Activated naive CD4-positive, alpha-beta T cell treated with anti-CD3 and anti-CD28 coated beads for 36 hours (primary cell): ENCODE measurements around the gene NDUFS8. TPM values are rescaled to one million over a fixed set of nuclear protein-coding genes. Genes with fewer than 3 reads are reported as not detected.

ENCODE experiments used
- CTCF ChIA-PET: fragments of 350-600 bp; sonication (Branson Sonifier 250); formaldehyde crosslinking; loops from one replicate; lab custom pipeline; 2021; ENCODE audit warnings: antibody characterized with exemption; lab: Charles Lee
- DNase-seq: peaks from one replicate; pipeline ENCODE4 v3.0.0-alpha.2; 2020
- H3K27ac Mint-ChIP-seq: one replicate; pipeline ENCODE4 v1.8.0; 2021; ENCODE audit warnings: mild to moderate bottlenecking, mixed read lengths
- H3K27me3 Mint-ChIP-seq: one replicate; pipeline ENCODE4 v1.8.0; 2021; ENCODE audit warnings: low read depth, mixed read lengths
- H3K36me3 Mint-ChIP-seq: one replicate; pipeline ENCODE4 v1.8.0; 2021; ENCODE audit warnings: low read depth, mixed read lengths
- H3K4me1 Mint-ChIP-seq: one replicate; pipeline ENCODE4 v1.8.0; 2021; ENCODE audit warnings: low read depth, mixed read lengths
- H3K4me3 Mint-ChIP-seq: one replicate; pipeline ENCODE4 v1.8.0; 2021; ENCODE audit warnings: mild to moderate bottlenecking, moderate library complexity, mixed read lengths
- H3K9me3 Mint-ChIP-seq: one replicate; pipeline ENCODE4 v1.8.0; 2021; ENCODE audit warnings: mixed read lengths
- intact Hi-C: fragments of 100-400 bp; cut with micrococcal nuclease; formaldehyde crosslinking; loops from one replicate; pipeline ENCODE4 v1.15.1; 2023
- total RNA-seq, 2 experiments: library from RNA; stranded (reverse); gene quantifications; one replicate each; pipeline ENCODE4 v1.2.3, GENCODE V29; 2021

The NDUFS8 gene
- total RNA-seq, 2 experiments from 2014 or later, result 142 to 162 TPM

DNA sequence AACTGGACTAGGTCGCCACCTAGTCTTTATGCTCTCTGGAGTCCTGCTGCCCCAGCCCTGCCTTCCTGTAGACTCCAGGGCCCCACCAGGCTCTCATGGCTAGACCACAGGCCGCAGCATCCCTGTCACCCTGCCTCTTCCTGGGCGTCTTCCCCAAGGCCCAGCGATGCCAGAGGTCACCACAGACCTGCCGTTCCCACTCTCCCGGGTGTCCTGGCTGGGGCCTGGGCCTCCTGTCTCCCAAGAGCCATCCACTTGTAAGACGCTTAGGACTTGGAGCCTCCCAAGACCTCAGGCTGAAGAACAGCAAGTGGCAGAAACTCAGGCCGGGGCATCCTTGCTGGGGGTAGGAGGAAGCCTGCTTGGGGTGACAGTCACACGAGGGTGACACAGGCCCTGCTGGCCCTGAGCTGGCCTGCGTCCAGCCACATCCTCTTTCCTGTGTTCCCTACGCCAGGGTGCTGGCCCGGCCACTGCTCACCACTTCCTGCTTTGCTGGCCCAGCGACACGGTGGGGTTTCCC lies 6.3 kb downstream of the NDUFS8 start:
- CTCF ChIA-PET, result no interaction called here
- peak overlapping the region; percentile 65 for H3K27ac Mint-ChIP-seq
- peak; percentile 33 for DNase-seq
- peaks cover 5% of the 10 kb centered on the region for H3K36me3 Mint-ChIP-seq
- no peaks in the 10 kb centered on the region for H3K27me3 Mint-ChIP-seq
- intact Hi-C loops, result loop anchor here (10.0 kb wide), 3 partner anchors 168 to 532 kb away; partner anchors contain the start of genes CDK2AP2 and PITPNM1
- H3K9me3 Mint-ChIP-seq, result no peaks in the 10 kb centered on the region
- H3K4me1 Mint-ChIP-seq, result peaks cover 24% of the 10 kb centered on the region
- no peak overlapping the region for H3K4me3 Mint-ChIP-seq

DNA sequence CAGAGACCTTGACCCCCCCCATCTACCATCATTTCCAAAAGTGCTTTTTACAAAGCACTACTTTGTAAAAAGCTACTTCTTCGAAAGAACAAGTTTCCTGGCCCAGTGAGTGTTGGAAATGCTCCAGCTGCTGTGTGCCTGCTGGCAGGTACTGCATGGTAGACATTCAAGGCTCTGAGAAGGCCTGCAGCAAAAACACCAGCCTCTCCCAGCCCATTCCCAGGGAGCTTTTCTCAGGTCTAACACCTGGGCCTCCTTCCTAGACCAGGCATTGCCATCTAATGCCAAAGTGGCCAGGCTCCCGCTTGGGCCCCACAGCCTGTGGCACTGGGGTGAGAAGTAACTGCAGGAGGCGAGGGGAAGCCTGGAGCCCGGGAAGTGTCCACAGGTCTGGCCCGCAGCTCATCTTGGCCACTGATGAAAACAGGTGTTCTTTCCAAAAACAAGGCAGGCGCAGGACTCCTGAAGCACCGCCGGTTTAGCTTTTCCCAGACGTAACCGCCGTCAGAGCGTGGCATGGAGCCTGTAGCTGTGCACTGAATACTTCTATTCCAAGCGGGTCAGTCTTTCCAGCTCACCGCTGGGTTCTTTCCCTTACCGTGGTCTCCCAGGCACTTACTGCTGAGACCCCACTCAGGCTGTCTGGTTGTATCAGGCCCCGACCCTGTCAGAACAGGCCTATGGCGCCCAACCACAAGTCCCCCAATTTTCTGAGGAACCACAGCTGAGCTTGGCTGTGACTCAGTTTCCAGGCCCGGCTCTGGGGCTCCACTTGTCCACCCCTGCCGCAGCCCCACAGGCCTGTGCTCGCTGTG lies 7.1 kb downstream of the NDUFS8 start:
- no peak for DNase-seq
- peaks cover 24% of the 10 kb centered on the region for H3K4me1 Mint-ChIP-seq
- H3K27ac Mint-ChIP-seq, result peak overlapping the region; percentile 65
- no peaks in the 10 kb centered on the region for H3K27me3 Mint-ChIP-seq
- H3K4me3 Mint-ChIP-seq, result no peak overlapping the region
- peaks cover 5% of the 10 kb centered on the region for H3K36me3 Mint-ChIP-seq
- H3K9me3 Mint-ChIP-seq, result no peaks in the 10 kb centered on the region
- CTCF ChIA-PET, result no interaction called here
- intact Hi-C loops, result loop anchor here (10.0 kb wide), 3 partner anchors 167 to 533 kb away; partner anchors contain the start of genes CDK2AP2 and PITPNM1

DNA sequence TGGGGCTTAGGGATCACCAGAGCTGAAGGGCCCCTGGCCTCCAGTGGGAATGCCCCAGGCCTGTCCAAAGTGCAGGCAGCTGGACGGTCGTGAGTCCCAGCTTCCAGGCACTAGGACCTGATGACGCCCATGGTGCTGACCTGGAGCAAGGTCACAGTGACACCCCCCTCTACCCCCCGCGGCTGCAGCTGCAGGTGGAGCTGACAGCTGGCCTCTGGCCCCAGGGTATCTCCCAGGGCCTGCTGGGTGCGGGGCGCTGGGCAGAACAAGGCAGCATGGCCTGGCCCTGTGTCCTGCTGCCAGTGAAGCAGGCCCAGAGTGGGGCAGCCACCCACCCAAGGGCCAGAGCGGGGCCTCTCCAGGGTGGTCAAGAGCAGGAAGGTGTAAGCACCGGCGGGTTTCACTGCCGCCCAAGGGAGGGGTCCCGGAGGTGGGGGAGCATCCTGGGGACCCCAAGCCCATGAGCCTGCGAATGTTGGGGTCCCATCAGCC lies 7.8 kb downstream of the NDUFS8 start:
- CTCF ChIA-PET, result interaction anchor here (0.6 to 0.9 kb wide), 2 partner anchors 49 to 357 kb away, joined by 3 read pairs; no protein-coding TSS in a partner anchor
- peaks cover 5% of the 10 kb centered on the region for H3K36me3 Mint-ChIP-seq
- DNase-seq, result no peak
- peak overlapping the region; percentile 88 for H3K27ac Mint-ChIP-seq
- intact Hi-C loops, result loop anchor here (10.0 kb wide), 3 partner anchors 167 to 533 kb away; partner anchors contain the start of genes CDK2AP2 and PITPNM1
- H3K27me3 Mint-ChIP-seq, result no peaks in the 10 kb centered on the region
- H3K9me3 Mint-ChIP-seq, result no peaks in the 10 kb centered on the region
- peaks cover 24% of the 10 kb centered on the region for H3K4me1 Mint-ChIP-seq
- peak overlapping the region; percentile 86 for H3K4me3 Mint-ChIP-seq

DNA sequence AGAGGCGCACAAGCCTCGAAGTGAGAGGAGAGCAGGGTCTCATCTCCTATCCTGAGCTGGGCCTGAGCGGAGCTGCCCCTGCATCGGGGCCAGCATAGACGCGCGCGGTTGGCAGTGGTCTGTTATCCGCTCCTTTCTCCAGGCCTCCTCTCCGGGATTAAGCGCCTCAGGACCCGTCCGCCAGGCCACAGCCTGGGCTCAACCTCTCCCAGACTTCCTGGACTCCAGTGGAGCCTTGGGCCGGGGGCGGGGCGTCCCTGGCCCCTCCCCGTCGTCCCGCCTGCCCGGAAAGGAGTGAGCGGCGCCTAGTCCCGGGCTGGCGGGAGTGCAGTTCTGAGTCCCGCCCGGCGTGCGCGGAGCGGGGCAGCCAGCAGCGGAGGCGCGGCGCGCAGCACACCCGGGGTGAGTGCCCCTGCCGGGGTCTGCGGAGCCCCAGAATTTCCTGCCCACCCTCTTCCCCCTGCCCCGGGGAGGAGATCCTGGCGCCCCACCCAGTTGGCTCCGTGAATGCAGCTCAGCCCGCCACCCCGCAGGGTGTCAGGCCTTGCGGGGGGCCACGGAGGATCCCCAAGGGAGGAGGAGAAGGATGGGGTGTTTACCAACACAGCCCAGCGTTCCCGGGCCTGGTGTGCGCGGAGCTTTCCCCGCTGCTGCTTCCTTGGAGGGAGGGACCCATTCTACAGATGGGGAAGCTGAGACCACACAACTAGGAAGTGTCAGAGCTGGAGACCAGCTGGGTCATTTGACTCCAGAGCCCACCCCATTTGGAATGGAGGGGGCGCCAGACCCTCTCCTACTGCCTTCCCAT lies 8.4 kb downstream of the NDUFS8 start, which contains the start of gene TCIRG1:
TCIRG1 (plus strand) TSS at position 308 of the 808 bp plus-strand sequence. CDS start 2,247 bp downstream, outside the sequence.
- intact Hi-C loops, result loop anchor here (1.0 to 10.0 kb wide), 4 partner anchors 9 to 534 kb away; partner anchors contain the start of genes CDK2AP2, NDUFS8 and PITPNM1
- peak within 1 kb of the TSS; percentile 86 for H3K4me3 Mint-ChIP-seq
- CTCF ChIA-PET, result interaction anchor here (0.6 to 0.9 kb wide), 2 partner anchors 48 to 356 kb away, joined by 3 read pairs; no protein-coding TSS in a partner anchor

DNA sequence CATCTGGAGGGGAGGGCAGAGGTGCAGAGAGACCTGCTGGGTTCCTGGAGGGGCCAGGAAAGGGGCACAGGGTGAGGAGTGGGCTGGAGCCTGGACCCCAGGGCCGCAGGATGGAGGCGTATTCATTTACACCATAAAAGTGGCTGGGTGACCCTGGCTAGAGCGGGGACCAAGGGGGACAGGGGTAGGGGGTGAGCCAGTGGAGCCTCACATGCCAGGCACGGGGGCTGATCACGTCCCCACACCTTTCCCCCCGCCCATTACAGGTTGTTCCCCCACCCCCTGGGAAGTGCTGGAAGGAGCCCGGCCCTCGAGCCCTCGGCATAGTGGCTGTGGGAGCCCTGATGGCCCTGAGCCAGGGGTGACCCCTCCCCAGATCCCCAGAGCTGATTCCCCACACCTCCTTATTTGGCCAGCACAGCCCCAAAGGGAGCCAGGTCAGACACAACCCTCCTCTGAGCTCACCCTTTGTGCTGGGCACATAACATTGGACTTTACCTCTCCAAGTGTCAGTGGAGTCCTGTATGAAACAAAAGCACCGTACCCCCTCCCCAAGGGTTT lies 9.1 kb downstream of the NDUFS8 start:
- Mint-ChIP-seq H3K36me3 (peaks cover 4% of the 10 kb centered on the region), H3K4me1 (peaks cover 24% of the 10 kb centered on the region), H3K9me3 (no peaks in the 10 kb centered on the region), H3K27ac (peak overlapping the region; percentile 88), H3K4me3 (peak overlapping the region; percentile 86), H3K27me3 (no peaks in the 10 kb centered on the region)
- CTCF ChIA-PET, result no interaction called here
- no peak for DNase-seq
- intact Hi-C loops, result loop anchor here (1.0 to 10.0 kb wide), 6 partner anchors 9 to 535 kb away; partner anchors contain the start of genes CDK2AP2, CHKA, NDUFS8 and PITPNM1

More for the DNA sequence above, 8.4 kb downstream of the NDUFS8 start, which contains the start of gene TCIRG1:
- DNase-seq, result peak; percentile 70
- peaks cover 3% of the 10 kb centered on the region for H3K36me3 Mint-ChIP-seq
- no peaks in the 10 kb centered on the region for H3K27me3 Mint-ChIP-seq
- H3K9me3 Mint-ChIP-seq, result no peaks in the 10 kb centered on the region
- peaks cover 24% of the 10 kb centered on the region for H3K4me1 Mint-ChIP-seq
- peak within 1 kb of the TSS; percentile 88 for H3K27ac Mint-ChIP-seq

DNA sequence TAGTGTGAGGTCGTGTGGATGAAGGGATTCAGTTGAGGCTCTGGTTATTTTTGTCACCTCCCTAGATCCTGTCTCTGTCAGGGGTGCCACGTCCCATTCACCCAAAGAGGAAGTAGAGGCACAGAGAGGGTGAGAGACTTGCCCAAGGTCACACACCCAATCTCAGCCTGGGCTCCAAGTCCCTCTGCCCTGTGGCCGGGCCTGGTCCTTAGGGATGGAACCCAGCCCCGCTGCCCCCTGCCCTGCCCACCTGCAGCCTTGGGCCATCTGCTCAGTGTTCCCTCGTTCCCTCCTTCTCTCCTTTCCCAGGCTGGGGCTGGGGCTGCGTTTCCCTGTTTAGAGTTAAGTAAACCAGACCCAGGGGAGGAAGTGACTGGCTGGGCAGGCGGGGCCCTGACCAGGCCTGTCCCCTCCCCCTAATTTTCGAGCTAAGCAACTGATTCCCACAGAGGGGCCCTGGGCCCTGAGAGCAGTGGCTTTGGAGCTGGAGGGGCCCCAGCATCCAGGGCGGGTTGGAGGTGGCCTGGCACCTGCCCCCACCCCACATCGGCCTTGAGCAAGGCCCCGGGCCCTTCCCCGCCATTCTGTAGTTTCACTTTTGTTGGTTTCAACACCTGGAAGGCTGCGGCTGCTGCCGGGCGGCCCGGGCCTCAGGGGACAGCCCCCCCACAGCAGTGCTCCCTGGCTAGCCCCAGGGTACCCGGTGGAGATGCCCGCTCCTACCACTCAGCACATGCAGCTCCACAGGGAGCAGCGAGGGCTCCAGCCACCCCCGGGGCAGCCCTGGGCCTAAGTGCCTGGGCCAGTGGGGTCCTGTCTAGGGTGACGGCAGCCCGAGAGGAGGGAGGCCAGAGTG lies 9.8 kb downstream of the NDUFS8 start:
- CTCF ChIA-PET, result interaction anchor here (0.9 kb wide), 1 partner anchor 38 kb away, joined by 3 read pairs; no protein-coding TSS in a partner anchor
- no peaks in the 10 kb centered on the region for H3K27me3 Mint-ChIP-seq
- peak overlapping the region; percentile 88 for H3K27ac Mint-ChIP-seq
- intact Hi-C loops, result loop anchor here (1.0 to 5.0 kb wide), 2 partner anchors 33 to 81 kb away; partner anchors contain the start of gene CHKA
- H3K4me3 Mint-ChIP-seq, result peak overlapping the region; percentile 86
- no peaks in the 10 kb centered on the region for H3K9me3 Mint-ChIP-seq
- H3K36me3 Mint-ChIP-seq, result peaks cover 4% of the 10 kb centered on the region
- DNase-seq, result peak; percentile 75
- H3K4me1 Mint-ChIP-seq, result peaks cover 24% of the 10 kb centered on the region

DNA sequence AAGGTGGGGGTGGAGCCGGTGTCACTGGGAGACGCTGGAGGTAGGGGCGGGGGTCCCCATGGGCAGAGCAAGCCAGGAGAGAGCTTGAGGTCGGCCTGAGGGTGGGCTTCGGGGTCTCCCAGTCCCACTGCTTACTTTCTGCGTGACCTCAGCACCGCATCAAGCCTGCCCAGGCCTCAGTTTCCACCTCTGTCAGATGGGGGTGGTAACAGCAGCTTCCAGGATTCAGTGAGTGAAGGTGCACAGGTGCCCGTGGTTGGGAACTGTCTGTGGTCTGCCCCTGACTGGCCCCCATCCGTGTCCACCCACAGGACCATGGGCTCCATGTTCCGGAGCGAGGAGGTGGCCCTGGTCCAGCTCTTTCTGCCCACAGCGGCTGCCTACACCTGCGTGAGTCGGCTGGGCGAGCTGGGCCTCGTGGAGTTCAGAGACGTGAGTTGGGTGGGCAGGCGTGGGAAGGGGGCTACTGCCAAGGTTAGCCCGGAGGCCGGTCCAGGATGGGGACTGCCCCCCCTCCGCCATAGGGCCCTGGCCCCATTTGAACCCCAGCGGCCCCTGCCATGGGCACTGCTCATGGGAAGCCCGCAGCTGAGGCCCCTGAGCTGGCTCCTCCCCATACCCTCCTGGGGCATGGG lies 10.6 kb downstream of the NDUFS8 start:
- peak overlapping the region; percentile 86 for H3K4me3 Mint-ChIP-seq
- H3K36me3 Mint-ChIP-seq, result peaks cover 6% of the 10 kb centered on the region
- intact Hi-C loops, result loop anchor here (1.0 to 5.0 kb wide), 2 partner anchors 34 to 80 kb away; partner anchors contain the start of gene CHKA
- CTCF ChIA-PET, result interaction anchor here (0.6 to 0.9 kb wide), 2 partner anchors 37 to 59 kb away, joined by 3 read pairs; no protein-coding TSS in a partner anchor
- H3K27ac Mint-ChIP-seq, result peak overlapping the region; percentile 88
- no peak for DNase-seq
- H3K27me3 Mint-ChIP-seq, result no peaks in the 10 kb centered on the region
- no peaks in the 10 kb centered on the region for H3K9me3 Mint-ChIP-seq
- peaks cover 24% of the 10 kb centered on the region for H3K4me1 Mint-ChIP-seq

DNA sequence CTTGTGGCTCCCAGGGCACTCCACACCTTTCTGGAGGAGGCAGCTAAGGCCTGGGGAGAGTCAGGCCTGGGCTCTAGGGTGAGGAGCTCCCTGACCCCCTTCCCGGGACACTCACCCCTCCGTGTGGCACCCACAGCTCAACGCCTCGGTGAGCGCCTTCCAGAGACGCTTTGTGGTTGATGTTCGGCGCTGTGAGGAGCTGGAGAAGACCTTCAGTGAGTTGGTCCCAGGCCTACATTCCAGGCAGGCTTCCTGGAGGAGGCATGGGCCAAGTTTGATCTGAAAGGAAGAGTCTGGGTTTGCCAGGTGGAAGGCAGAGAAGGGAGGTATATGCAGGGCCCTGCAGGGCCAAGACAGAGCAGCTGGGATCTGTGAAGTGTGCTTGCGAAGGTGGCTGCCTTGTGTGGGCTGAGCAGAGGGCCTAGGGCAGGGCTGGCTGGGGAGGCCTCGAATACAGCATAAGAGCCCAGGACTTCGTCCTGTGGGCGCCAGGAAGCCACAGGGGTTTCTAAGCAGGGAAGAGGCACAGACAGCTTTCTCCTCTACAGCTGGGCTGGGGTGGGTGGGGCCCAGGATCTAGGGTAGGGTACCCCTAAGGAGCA lies 11.2 kb downstream of the NDUFS8 start:
- H3K4me1 Mint-ChIP-seq, result peaks cover 24% of the 10 kb centered on the region
- peak overlapping the region; percentile 55 for H3K27ac Mint-ChIP-seq
- H3K9me3 Mint-ChIP-seq, result no peaks in the 10 kb centered on the region
- DNase-seq, result no peak
- peaks cover 6% of the 10 kb centered on the region for H3K36me3 Mint-ChIP-seq
- CTCF ChIA-PET, result interaction anchor here (0.6 kb wide), 1 partner anchor 58 kb away, joined by 3 read pairs; no protein-coding TSS in a partner anchor
- no peaks in the 10 kb centered on the region for H3K27me3 Mint-ChIP-seq
- intact Hi-C loops, result loop anchor here (5.0 kb wide), 1 partner anchor 34 kb away; no protein-coding TSS in a partner anchor
- no peak overlapping the region for H3K4me3 Mint-ChIP-seq

DNA sequence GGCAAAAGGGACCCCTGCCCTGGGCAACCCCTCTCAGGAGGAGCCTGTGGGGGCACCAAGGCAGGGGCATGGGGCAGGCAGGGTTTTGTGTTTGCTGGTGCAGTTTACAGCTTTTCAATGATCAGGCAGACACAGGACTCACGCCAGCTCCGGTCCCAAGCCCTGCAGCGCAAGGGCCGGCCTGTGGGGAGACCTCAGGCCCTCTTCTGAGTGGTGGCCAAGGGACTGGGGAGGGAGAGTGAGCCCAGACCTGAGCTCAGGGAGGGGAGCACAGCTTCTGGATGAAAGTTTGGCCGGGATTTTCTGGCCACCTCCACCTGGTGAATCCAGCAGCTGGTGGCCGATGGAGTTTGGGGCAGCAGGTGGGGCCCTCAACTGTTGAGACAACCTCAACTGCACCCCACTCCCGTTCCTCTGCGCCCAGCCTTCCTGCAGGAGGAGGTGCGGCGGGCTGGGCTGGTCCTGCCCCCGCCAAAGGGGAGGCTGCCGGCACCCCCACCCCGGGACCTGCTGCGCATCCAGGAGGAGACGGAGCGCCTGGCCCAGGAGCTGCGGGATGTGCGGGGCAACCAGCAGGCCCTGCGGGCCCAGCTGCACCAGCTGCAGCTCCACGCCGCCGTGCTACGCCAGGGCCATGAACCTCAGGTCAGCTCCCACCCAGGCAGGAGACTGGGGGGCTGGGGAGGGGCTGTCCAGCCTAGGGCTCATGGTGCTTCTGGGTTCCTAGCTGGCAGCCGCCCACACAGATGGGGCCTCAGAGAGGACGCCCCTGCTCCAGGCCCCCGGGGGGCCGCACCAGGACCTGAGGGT lies 11.9 kb downstream of the NDUFS8 start:
- Mint-ChIP-seq H3K4me1 (peaks cover 17% of the 10 kb centered on the region), H3K36me3 (peaks cover 7% of the 10 kb centered on the region), H3K9me3 (no peaks in the 10 kb centered on the region), H3K27ac (no peak overlapping the region), H3K27me3 (no peaks in the 10 kb centered on the region), H3K4me3 (no peak overlapping the region)
- CTCF ChIA-PET, result no interaction called here
- intact Hi-C loops, result loop anchor here (5.0 kb wide), 1 partner anchor 35 kb away; no protein-coding TSS in a partner anchor
- DNase-seq, result no peak
